ENCODE measurements around the gene GPR137B. TPM values are rescaled to one million over a fixed set of nuclear protein-coding genes. Genes with fewer than 3 reads are reported as not detected.

The GPR137B gene
- total and polyA plus RNA-seq, 4 donors = 2.2 to 8.6 (median 5.3) TPM

- no peak overlapping the region for H3K27ac ChIP-seq (ENCODE audit: low read depth in 1 of 2, low read length in 2 of 2)
- peaks cover 0 to 2% (median 0%) of the 10 kb centered on the region in 4 donors for H3K4me1 ChIP-seq (ENCODE audit: control insufficient read depth in 4 of 4, insufficient read depth in 4 of 4, low read length in 3 of 4)
- no peaks in the 10 kb centered on the region for H3K27me3 ChIP-seq (ENCODE audit: control insufficient read depth in 4 of 4, insufficient read depth in 4 of 4, low read length in 3 of 4)
- 89% methylated on average over 17 of the region's 17 CpGs for WGBS
- no peaks in the 10 kb centered on the region for H3K36me3 ChIP-seq (ENCODE audit: control insufficient read depth in 4 of 4, insufficient read depth in 3 of 4, low read depth in 1 of 4, low read length in 3 of 4)
- no peak for DNase-seq (ENCODE audit: low spot score)
- no peak for TF ChIP-seq CTCF (IDR thresholded peaks at IDR 0.05; ENCODE audit: low read depth, low read length, missing input control)
- no peak for TF ChIP-seq FOXA1 (IDR thresholded peaks at IDR 0.05)
- TF ChIP-seq, protein P1, sequence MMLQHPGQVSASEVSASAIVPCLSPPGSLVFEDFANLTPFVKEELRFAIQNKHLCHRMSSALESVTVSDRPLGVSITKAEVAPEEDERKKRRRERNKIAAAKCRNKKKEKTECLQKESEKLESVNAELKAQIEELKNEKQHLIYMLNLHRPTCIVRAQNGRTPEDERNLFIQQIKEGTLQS (IDR thresholded peaks at IDR 0.05) = no peak
- no peak for TF ChIP-seq NR2F2 (IDR thresholded peaks at IDR 0.05)
- H3K9ac ChIP-seq (ENCODE audit: low read depth in 1 of 2, low read length in 2 of 2) = no peak overlapping the region
- no peak overlapping the region for H3K4me3 ChIP-seq (ENCODE audit: low read depth in 1 of 3, low read length in 3 of 3)
- no peaks in the 10 kb centered on the region for H3K9me3 ChIP-seq (ENCODE audit: control insufficient read depth in 4 of 4, low read length in 3 of 4)
Observed at GRCh38 chr1:236111527-236112331, 30.6 kb upstream of the GPR137B start.

DNA sequence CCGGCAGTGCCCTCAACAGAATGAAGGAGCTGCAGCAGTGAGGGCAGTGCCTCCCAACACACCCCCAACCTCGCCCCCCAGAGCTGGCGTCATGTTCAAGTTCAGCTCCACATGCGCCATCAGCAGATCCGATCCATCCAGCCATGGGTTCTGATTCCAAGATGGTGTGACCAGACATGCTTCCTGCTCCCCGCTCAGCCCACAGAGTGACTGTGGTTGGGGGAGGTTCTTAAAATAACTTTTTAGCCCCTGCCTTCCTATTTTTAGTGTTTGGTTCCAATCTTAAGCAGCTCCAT lies 30.1 kb upstream of the GPR137B start:
- no peak overlapping the region for H3K4me3 ChIP-seq (ENCODE audit: low read depth in 1 of 3, low read length in 3 of 3)
- no peaks in the 10 kb centered on the region for H3K27me3 ChIP-seq (ENCODE audit: control insufficient read depth in 4 of 4, insufficient read depth in 4 of 4, low read length in 3 of 4)
- no peaks in the 10 kb centered on the region for H3K36me3 ChIP-seq (ENCODE audit: control insufficient read depth in 4 of 4, insufficient read depth in 3 of 4, low read depth in 1 of 4, low read length in 3 of 4)
- DNase-seq (ENCODE audit: low spot score) = no peak
- no peak for TF ChIP-seq RAD21 (IDR thresholded peaks at IDR 0.05)
- TF ChIP-seq JUND (IDR thresholded peaks at IDR 0.05) = no peak
- TF ChIP-seq SP1 (IDR thresholded peaks at IDR 0.05) = no peak
- TF ChIP-seq TAF1 (conservative IDR thresholded peaks at IDR 0.05) = no peak
- no peak for TF ChIP-seq FOXA2 (IDR thresholded peaks at IDR 0.05)
- no peak for TF ChIP-seq YY1 (IDR thresholded peaks at IDR 0.05)
- TF ChIP-seq, protein P1 (IDR thresholded peaks at IDR 0.05) = no peak
- TF ChIP-seq, protein P2, sequence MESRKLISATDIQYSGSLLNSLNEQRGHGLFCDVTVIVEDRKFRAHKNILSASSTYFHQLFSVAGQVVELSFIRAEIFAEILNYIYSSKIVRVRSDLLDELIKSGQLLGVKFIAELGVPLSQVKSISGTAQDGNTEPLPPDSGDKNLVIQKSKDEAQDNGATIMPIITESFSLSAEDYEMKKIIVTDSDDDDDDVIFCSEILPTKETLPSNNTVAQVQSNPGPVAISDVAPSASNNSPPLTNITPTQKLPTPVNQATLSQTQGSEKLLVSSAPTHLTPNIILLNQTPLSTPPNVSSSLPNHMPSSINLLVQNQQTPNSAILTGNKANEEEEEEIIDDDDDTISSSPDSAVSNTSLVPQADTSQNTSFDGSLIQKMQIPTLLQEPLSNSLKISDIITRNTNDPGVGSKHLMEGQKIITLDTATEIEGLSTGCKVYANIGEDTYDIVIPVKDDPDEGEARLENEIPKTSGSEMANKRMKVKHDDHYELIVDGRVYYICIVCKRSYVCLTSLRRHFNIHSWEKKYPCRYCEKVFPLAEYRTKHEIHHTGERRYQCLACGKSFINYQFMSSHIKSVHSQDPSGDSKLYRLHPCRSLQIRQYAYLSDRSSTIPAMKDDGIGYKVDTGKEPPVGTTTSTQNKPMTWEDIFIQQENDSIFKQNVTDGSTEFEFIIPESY (IDR thresholded peaks at IDR 0.05) = no peak
- no peak for TF ChIP-seq EGR1 (IDR thresholded peaks at IDR 0.05; ENCODE audit: low read depth in 2 of 2)
- TF ChIP-seq, protein P3, sequence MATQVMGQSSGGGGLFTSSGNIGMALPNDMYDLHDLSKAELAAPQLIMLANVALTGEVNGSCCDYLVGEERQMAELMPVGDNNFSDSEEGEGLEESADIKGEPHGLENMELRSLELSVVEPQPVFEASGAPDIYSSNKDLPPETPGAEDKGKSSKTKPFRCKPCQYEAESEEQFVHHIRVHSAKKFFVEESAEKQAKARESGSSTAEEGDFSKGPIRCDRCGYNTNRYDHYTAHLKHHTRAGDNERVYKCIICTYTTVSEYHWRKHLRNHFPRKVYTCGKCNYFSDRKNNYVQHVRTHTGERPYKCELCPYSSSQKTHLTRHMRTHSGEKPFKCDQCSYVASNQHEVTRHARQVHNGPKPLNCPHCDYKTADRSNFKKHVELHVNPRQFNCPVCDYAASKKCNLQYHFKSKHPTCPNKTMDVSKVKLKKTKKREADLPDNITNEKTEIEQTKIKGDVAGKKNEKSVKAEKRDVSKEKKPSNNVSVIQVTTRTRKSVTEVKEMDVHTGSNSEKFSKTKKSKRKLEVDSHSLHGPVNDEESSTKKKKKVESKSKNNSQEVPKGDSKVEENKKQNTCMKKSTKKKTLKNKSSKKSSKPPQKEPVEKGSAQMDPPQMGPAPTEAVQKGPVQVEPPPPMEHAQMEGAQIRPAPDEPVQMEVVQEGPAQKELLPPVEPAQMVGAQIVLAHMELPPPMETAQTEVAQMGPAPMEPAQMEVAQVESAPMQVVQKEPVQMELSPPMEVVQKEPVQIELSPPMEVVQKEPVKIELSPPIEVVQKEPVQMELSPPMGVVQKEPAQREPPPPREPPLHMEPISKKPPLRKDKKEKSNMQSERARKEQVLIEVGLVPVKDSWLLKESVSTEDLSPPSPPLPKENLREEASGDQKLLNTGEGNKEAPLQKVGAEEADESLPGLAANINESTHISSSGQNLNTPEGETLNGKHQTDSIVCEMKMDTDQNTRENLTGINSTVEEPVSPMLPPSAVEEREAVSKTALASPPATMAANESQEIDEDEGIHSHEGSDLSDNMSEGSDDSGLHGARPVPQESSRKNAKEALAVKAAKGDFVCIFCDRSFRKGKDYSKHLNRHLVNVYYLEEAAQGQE (IDR thresholded peaks at IDR 0.05) = no peak
- TF ChIP-seq HNF4A (conservative IDR thresholded peaks at IDR 0.05) = no peak
- TF ChIP-seq FOXA1 (IDR thresholded peaks at IDR 0.05) = no peak
- TF ChIP-seq HNF4G (IDR thresholded peaks at IDR 0.05) = no peak
- TF ChIP-seq RXRA (IDR thresholded peaks at IDR 0.05) = no peak
- TF ChIP-seq, protein P4, sequence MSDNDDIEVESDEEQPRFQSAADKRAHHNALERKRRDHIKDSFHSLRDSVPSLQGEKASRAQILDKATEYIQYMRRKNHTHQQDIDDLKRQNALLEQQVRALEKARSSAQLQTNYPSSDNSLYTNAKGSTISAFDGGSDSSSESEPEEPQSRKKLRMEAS (IDR thresholded peaks at IDR 0.05) = no peak
- TF ChIP-seq NR2F2 (IDR thresholded peaks at IDR 0.05) = no peak
- peaks cover 0 to 2% (median 0%) of the 10 kb centered on the region in 4 donors for H3K4me1 ChIP-seq (ENCODE audit: control insufficient read depth in 4 of 4, insufficient read depth in 4 of 4, low read length in 3 of 4)
- H3K27ac ChIP-seq (ENCODE audit: low read depth in 1 of 2, low read length in 2 of 2) = no peak overlapping the region
- no peak overlapping the region for H3K9ac ChIP-seq (ENCODE audit: low read depth in 1 of 2, low read length in 2 of 2)
- WGBS = 95% methylated on average over 6 of the region's 6 CpGs
- no peaks in the 10 kb centered on the region for H3K9me3 ChIP-seq (ENCODE audit: control insufficient read depth in 4 of 4, low read length in 3 of 4)
